HG02840 (cell line): Measurements from ENCODE around the gene ARL10.
A peak's percentile ranks its signal among the peaks of the same experiment; 100 is the strongest.
"Not testable (repeated sequence)": the region's sequence is repeated elsewhere in the genome, so short reads cannot be mapped to it uniquely, and the experiment has no call there.

Experiments
- ATAC-seq: cut with Tn5 transposase; IDR thresholded peaks from one replicate; pipeline ENCODE4 v1.9.1; 2021; ENCODE audit warnings: mild to moderate bottlenecking, moderate library complexity, moderate number of reproducible peaks; ENCODE audit not compliant: unreplicated experiment, low FRiP score

ARL10 gene

DNA sequence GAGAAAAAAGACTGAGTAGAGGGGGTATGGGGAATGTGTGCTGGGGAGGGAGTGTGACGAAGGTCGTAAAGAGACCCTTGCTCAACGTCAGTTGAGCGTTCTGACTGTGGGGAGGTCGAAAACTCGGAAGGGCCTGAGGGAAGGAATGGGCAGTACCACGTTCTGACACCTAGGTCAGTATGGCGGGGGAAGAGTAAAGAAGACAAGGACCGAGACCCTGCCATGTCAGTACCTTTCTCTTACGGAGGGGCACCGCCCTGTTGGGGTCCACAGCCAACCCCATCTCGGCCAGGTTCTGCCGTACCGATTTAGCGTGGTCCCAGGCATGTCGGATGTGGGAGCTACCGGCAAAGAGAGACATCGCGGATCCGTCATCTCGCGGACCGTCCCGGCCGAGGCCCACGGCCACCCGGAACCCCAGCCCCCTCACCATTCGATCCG lies 22.7 kb downstream of the ARL10 start:
- ATAC-seq, result no peak

- peak; percentile 87 for ATAC-seq
Observed at GRCh38 chr5:176388444-176389134, 23.3 kb downstream of the ARL10 start, which contains the start of the genes HIGD2A and NOP16. HIGD2A (plus strand) TSS chr5:176388751; CDS start chr5:176388820, 69 bp downstream. NOP16 (minus strand) TSS chr5:176388598; CDS start chr5:176388539, 59 bp downstream.

GRCh38 chr5:176389135-176390123 lies 24.1 kb downstream of the ARL10 start:
- ATAC-seq, result peak; percentile 34

- no peak for ATAC-seq
Observed at GRCh38 chr5:176391479-176391878, 26.2 kb downstream of the ARL10 start.

DNA sequence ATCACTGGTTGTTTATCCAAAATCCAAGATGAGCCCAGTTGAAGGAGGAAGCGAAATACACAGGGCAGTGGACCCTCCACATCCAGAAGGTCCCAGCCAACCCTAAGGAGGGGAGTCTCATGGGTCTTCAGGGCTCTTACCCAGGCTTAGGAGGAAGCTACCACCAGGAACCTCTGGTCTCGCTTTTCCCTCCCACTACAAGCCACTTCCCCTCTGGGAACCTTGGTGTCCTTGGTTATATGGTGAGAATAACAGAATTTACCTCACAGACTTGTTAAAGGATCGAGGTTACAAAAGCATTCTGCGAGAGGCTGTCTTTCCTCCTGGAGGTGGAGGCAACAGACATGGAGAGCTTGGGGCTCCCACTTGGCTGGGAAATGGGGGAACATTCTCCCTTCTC lies 26.7 kb downstream of the ARL10 start:
- no peak for ATAC-seq

DNA sequence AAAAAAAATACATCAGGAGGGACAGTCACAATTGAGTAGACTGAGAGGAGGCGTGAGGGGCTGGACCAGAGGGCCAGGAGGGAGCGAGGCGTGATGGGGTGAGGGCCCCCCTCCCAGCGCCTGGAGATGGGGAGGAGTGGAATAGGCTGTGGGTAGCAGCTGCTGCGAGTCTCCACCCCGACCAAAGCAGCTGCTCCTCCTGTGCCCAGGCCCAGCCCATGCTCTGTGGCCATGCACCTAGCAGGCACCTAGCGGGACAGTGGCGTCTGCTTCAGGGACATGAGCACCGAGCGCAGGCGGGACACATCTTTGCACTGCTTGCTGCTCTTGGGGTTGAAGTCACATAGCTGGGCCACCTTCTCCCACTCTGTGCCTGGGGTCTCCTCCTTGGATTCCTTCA lies 27.2 kb downstream of the ARL10 start:
- ATAC-seq, result no peak

GRCh38 chr5:176394096-176394495 lies 28.8 kb downstream of the ARL10 start:
- ATAC-seq, result no peak

DNA sequence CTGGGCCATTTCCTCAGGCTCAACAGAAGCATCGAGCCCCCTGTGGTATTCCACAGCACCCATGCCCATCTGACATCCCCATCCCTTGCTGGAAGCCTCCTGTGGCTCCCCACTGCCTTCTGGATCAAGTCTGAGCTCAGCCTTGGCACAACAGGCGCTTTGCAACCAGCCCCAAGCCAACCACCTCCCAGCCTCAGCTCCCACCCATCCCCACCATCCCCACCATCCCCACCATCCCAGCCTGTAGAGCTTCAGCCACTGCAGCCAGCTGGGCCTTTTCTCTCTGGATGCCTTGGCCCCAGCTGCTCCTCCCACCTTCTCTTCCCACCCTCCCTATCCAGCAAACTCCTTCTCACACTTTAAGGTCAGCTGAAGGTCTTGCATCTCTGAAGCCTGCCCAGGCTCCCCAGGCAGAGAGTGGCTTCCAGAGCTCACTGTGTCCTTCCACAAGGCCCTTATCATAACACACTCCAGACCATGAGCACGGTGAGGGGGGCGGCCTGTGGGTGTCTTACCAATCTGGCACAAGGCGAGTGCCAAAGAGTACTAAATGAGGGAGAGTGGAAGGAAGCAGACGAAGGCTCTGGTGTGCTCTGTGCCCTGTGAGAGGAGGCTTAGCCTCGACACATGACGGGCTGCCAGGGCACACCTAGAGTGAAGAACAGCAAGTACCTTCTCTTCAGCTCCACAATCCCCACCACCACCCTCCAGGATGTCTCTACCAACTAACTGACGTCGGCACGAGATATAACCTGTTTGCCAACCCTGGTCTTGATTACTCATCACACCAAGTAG lies 29.8 kb downstream of the ARL10 start:
- ATAC-seq, result no peak

DNA sequence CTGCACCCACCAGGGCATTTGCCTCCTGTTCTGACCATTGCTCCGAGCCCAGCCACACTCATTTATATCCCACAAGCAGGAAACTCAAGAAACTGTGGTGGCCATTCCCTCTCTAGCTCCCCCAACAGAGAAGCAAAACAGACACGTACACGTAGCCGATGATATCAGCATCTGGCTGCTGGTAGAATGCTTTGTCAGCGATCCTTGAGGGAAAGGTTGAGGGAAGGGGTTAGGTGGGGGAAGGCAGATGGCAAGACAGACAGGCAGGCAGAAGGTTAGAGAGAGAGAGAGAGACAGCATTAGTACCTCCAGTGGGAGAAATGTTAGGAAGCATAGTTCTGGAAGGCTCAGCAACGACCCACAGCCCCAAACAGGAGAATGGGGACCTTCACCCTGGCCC lies 31.0 kb downstream of the ARL10 start:
- no peak for ATAC-seq

DNA sequence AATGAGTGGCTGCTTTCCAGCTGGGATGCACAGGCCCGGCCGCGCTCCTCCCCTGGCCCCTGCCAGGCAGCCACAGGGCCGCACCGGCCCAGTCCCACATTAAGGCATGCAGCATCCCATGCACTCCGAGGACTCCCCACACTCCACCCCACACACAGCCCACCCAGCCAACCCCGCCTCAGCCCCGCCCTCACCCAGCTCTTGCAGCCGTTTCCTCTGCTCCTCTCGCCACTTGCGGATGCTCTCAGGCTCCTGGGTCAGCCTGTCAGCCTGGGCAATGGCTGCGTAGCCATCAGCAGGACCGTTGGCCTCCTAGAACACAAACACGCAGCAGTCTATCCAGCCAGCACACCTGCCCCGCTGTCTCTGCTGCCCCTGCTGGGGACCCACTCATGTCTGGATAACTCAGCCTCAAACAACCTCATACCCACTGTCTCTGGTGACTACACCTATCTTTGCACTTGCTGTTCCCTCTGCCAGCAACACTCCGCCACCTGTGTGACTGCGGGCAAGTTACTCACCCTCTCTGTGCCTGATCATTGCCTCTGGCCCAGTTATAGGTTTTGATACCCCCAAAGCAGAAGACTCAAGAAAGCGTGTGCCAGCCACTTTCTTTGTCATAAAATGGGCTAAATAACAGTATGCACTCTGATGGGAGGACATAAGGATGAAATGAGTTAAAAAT lies 32.6 kb downstream of the ARL10 start:
- ATAC-seq, result no peak

- no peak for ATAC-seq
Observed at GRCh38 chr5:176400382-176401156, 35.3 kb downstream of the ARL10 start.

GRCh38 chr5:176401281-176402205 lies 36.3 kb downstream of the ARL10 start:
- ATAC-seq, result no peak

- no peak for ATAC-seq
Observed at GRCh38 chr5:176405656-176406435, 40.6 kb downstream of the ARL10 start.

DNA sequence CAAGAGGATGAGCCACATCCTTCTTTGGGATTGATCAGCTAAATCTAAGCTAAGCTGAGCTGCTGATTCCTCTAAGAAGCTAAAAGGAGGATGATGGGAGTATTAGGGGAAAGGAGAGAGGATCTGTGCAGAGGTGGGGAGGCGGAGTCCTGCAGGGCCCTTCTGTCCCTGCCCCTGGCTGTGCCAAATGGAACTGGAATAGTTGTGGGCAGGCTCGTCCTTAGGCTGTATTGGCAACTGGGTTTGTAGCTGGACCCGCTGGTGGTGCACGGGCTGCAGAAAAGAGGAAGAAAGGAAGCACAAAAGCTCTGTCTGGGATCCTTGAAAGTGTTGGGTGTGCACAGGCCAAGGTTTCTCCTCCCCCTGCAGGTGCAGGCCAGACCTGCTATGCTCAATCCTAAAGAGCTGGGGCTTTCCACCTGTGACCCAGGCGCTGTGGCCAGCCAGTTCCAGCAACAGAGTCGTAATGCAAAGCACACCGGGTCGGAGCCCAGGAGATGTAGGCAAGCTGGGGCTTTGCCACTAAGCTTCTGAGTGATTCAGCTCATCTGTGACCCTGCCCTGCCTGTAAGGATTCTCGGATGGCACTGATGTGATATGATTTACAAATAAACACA lies 41.3 kb downstream of the ARL10 start:
- no peak for ATAC-seq

DNA sequence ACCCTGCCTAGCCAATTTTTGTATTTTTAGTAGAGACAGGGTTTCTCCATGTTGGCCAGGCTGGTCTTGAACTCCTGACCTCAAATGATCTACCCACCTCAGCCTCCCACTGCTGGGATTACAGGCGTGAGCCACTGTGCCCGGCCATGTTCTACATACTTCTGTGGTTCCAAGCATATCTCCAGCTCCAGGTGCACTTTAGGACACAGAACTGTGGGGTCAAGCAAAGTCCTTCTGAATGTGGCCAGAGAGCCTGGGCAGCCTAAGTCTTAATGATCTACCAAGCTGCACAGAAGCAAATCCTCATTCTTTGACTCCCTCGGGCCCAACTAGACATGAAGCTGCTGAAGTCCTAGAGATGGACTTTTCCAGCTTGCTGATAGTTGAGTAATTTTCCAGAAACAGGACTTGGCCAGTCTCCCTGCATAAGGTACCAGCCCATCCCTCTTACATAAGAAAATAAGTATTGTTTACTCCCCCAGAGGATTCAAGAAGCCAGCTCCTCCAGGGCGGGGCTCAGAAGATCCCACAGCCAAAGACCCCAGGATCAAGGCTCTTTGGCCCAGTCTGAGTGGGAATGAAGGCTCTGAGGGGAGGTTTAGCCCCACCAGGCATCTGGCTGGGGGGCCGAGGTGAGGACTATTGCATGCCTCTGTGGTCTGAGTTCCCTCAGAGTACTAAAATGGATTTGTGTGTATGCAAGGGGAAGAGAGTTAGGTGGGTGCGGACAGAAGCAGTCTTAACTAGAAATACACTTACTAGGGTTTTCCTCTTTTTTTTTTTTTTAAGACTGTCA lies 42.4 kb downstream of the ARL10 start:
- ATAC-seq, result no peak

GRCh38 chr5:176408252-176408573 lies 42.9 kb downstream of the ARL10 start:
- ATAC-seq, result not testable (repeated sequence)
